ENCODE measurements around the gene TRIM63. TPM values are rescaled to one million over a fixed set of nuclear protein-coding genes. Genes with fewer than 3 reads are reported as not detected.

TRIM63 gene
- total and polyA plus RNA-seq, 2 of the 13 experiments (the other 11 are each of a cell fraction or from before 2014, with no cell fraction given): not detected

GRCh38 chr1:26015358-26015757, 52.1 kb downstream of the TRIM63 start (continued):
- TF ChIP-seq, protein P1, sequence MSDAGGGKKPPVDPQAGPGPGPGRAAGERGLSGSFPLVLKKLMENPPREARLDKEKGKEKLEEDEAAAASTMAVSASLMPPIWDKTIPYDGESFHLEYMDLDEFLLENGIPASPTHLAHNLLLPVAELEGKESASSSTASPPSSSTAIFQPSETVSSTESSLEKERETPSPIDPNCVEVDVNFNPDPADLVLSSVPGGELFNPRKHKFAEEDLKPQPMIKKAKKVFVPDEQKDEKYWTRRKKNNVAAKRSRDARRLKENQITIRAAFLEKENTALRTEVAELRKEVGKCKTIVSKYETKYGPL (CRISPR knock-in tag; IDR thresholded peaks at IDR 0.05): 0 out of 2 replicates have a peak, but pooled peaks have one; percentile 61
- TF ChIP-seq KDM4B (CRISPR knock-in tag; IDR thresholded peaks at IDR 0.05) (no peak), ZNF589 (CRISPR knock-in tag; conservative IDR thresholded peaks at IDR 0.05) (no peak), NR3C1 (CRISPR knock-in tag; IDR thresholded peaks at IDR 0.05) (no peak), ZNF362 (CRISPR knock-in tag; IDR thresholded peaks at IDR 0.05; ENCODE audit: borderline replicate concordance) (peak; percentile 75; the same call in 1 of the 2 replicates), NR2F6 (IDR thresholded peaks at IDR 0.05) (0 out of 2 replicates have a peak, but pooled peaks have one; percentile 13), NR2F6 (CRISPR knock-in tag; IDR thresholded peaks at IDR 0.05) (peak; percentile 53; the same call in 1 of the 2 replicates), BCL3 (CRISPR knock-in tag; IDR thresholded peaks at IDR 0.05) (no peak), PITX1 (CRISPR knock-in tag; IDR thresholded peaks at IDR 0.05) (peak; percentile 44; the same call in 1 of the 2 replicates), HNRNPL (IDR thresholded peaks at IDR 0.05; ENCODE audit: low read depth, low read length) (no peak), NFIB (CRISPR knock-in tag; IDR thresholded peaks at IDR 0.05; ENCODE audit: borderline replicate concordance) (no peak), FOXJ3 (CRISPR knock-in tag; IDR thresholded peaks at IDR 0.05; ENCODE audit: borderline replicate concordance) (peak; percentile 45; the same call in 1 of the 2 replicates), BCL6 (CRISPR knock-in tag; IDR thresholded peaks at IDR 0.05) (no peak), CEBPG (CRISPR knock-in tag; IDR thresholded peaks at IDR 0.05) (peak; percentile 86), ZNF33A (CRISPR knock-in tag; IDR thresholded peaks at IDR 0.05; ENCODE audit: borderline replicate concordance) (no peak), MED8 (CRISPR knock-in tag; IDR thresholded peaks at IDR 0.05; ENCODE audit: insufficient replicate concordance) (no peak), ZNF317 (CRISPR knock-in tag; IDR thresholded peaks at IDR 0.05) (no peak), MTA1 (CRISPR knock-in tag; IDR thresholded peaks at IDR 0.05; ENCODE audit: borderline replicate concordance) (no peak)
- TF ChIP-seq, protein P2, sequence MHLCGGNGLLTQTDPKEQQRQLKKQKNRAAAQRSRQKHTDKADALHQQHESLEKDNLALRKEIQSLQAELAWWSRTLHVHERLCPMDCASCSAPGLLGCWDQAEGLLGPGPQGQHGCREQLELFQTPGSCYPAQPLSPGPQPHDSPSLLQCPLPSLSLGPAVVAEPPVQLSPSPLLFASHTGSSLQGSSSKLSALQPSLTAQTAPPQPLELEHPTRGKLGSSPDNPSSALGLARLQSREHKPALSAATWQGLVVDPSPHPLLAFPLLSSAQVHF (CRISPR knock-in tag; IDR thresholded peaks at IDR 0.05): no peak
- TF ChIP-seq, protein P3, sequence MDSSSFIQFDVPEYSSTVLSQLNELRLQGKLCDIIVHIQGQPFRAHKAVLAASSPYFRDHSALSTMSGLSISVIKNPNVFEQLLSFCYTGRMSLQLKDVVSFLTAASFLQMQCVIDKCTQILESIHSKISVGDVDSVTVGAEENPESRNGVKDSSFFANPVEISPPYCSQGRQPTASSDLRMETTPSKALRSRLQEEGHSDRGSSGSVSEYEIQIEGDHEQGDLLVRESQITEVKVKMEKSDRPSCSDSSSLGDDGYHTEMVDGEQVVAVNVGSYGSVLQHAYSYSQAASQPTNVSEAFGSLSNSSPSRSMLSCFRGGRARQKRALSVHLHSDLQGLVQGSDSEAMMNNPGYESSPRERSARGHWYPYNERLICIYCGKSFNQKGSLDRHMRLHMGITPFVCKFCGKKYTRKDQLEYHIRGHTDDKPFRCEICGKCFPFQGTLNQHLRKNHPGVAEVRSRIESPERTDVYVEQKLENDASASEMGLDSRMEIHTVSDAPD (CRISPR knock-in tag; IDR thresholded peaks at IDR 0.05): no peak
- TF ChIP-seq, protein P4, sequence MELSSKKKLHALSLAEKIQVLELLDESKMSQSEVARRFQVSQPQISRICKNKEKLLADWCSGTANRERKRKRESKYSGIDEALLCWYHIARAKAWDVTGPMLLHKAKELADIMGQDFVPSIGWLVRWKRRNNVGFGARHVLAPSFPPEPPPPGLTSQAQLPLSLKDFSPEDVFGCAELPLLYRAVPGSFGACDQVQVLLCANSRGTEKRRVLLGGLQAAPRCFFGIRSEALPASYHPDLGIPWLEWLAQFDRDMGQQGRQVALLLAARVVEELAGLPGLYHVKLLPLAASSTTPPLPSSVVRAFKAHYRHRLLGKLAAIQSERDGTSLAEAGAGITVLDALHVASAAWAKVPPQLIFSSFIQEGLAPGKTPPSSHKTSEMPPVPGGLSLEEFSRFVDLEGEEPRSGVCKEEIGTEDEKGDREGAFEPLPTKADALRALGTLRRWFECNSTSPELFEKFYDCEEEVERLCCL (CRISPR knock-in tag; IDR thresholded peaks at IDR 0.05; ENCODE audit: borderline replicate concordance): no peak
- TF ChIP-seq, protein P5, sequence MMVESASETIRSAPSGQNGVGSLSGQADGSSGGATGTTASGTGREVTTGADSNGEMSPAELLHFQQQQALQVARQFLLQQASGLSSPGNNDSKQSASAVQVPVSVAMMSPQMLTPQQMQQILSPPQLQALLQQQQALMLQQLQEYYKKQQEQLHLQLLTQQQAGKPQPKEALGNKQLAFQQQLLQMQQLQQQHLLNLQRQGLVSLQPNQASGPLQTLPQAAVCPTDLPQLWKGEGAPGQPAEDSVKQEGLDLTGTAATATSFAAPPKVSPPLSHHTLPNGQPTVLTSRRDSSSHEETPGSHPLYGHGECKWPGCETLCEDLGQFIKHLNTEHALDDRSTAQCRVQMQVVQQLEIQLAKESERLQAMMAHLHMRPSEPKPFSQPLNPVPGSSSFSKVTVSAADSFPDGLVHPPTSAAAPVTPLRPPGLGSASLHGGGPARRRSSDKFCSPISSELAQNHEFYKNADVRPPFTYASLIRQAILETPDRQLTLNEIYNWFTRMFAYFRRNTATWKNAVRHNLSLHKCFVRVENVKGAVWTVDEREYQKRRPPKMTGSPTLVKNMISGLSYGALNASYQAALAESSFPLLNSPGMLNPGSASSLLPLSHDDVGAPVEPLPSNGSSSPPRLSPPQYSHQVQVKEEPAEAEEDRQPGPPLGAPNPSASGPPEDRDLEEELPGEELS (CRISPR knock-in tag; IDR thresholded peaks at IDR 0.05): 0 out of 2 replicates have a peak, but pooled peaks have one; percentile 14
